Left lung (tissue), 10 donors: ENCODE results near the gene PDE8A. TPM values are rescaled to one million over a fixed set of nuclear protein-coding genes. Genes with fewer than 3 reads are reported as not detected.

Source experiments
- ATAC-seq: fragments of 200-7000 bp; cut with Tn5 transposase; one replicate; pipeline ENCODE4 v1.9.1; 2020; ENCODE audit warnings: moderate library complexity
- DNase-seq, 4 donors: peaks; one replicate each; pipeline ENCODE4 v3.0.0-alpha.2; 2013 to 2020
- H3K27ac ChIP-seq, 2 donors: fragments of 200-600 bp; sonication (generic) in 1 of 2; one replicate each; pipeline versions ENCODE4 v1.5.0 to v1.8.0; 2020 to 2021
- H3K27me3 ChIP-seq, 2 donors: fragments of 200-600 bp; sonication (generic) in 1 of 2; one replicate each; pipeline versions ENCODE4 v1.5.0 to v1.8.0; 2020 to 2021
- H3K36me3 ChIP-seq, 2 donors: fragments of 200-600 bp; sonication (generic) in 1 of 2; one replicate each; pipeline versions ENCODE4 v1.5.0 to v1.8.0; 2020 to 2021
- H3K4me1 ChIP-seq, 2 donors: fragments of 200-600 bp; one replicate each; pipeline ENCODE4 v1.8.0; 2021
- H3K4me3 ChIP-seq, 2 donors: fragments of 200-600 bp; sonication (generic) in 1 of 2; one replicate each; pipeline versions ENCODE4 v1.5.0 to v1.8.0; 2020 to 2021; ENCODE audit warnings: mild to moderate bottlenecking in 1 of 2
- H3K9me3 ChIP-seq, 2 donors: fragments of 200-600 bp; sonication (generic) in 1 of 2; one replicate each; pipeline versions ENCODE4 v1.5.0 to v1.8.0; 2020 to 2021
- CTCF ChIP-seq, 2 donors: fragments of 200-600 bp; sonication (generic) in 1 of 2; IDR thresholded peaks; one replicate each; pipeline versions ENCODE4 v1.5.0 to v1.8.0; 2021; ENCODE audit warnings: antibody characterized with exemption in 2 of 2
- intact Hi-C, 2 donors: fragments of 100-400 bp; cut with DNase I; formaldehyde crosslinking; loops; one replicate each; pipeline versions ENCODE4 v1.11.2 to v1.14.2; 2022
- polyA plus RNA-seq, 6 donors: library from polyadenylated mRNA; unstranded; fragments of 120-200 nt; gene quantifications; one replicate each; pipeline ENCODE4 v1.2.1, GENCODE V29; 2013; ENCODE audit not compliant: insufficient read length in 6 of 6
- total RNA-seq, 2 donors: library from RNA; stranded (reverse); fragmentation: NEBNext Ultra II Directional; extraction: Animal tissue kit (Norgen Biotek cat#: 25700); gene quantifications; one replicate each; pipeline ENCODE4 v1.2.1, GENCODE V29; 2021
- donor health status: DM: no; HTN: yes; CAD: no.
- donor health status: DM: no; HTN: no; CAD: no.

PDE8A gene
- total and polyA plus RNA-seq, 8 donors: 30.4 to 64.0 (median 48.4) TPM

- Histone ChIP-seq H3K9me3 (no peaks in the 10 kb centered on the region), H3K4me3 (no peak overlapping the region), H3K4me1 (peaks cover 13 to 26% of the 10 kb centered on the region in 2 donors), H3K27ac (peak overlapping the region in 1 of 2 donors; percentile 40), H3K36me3 (no peaks in the 10 kb centered on the region), H3K27me3 (no peaks in the 10 kb centered on the region)
- no peak for TF ChIP-seq CTCF (IDR thresholded peaks at IDR 0.05)
- peak; percentile 27 for ATAC-seq
- no peak for DNase-seq
- intact Hi-C loops: loop anchor here in 1 of 2 donors (10.0 kb wide), 1 partner anchor 94 kb away; no protein-coding TSS in a partner anchor
These were observed 66.8 kb downstream of the PDE8A start for GRCh38 chr15:85048430-85048829.

- no peak overlapping the region for H3K27ac ChIP-seq
- intact Hi-C loops: loop anchor here in 1 of 2 donors (10.0 kb wide), 1 partner anchor 95 kb away; no protein-coding TSS in a partner anchor
- no peaks in the 10 kb centered on the region for H3K9me3 ChIP-seq
- peaks cover 13 to 26% of the 10 kb centered on the region in 2 donors for H3K4me1 ChIP-seq
- no peak for DNase-seq
- H3K36me3 ChIP-seq: no peaks in the 10 kb centered on the region
- H3K4me3 ChIP-seq: no peak overlapping the region
- H3K27me3 ChIP-seq: no peaks in the 10 kb centered on the region
- ATAC-seq: no peak
- no peak for TF ChIP-seq CTCF (IDR thresholded peaks at IDR 0.05)
These were observed 68.1 kb downstream of the PDE8A start for GRCh38 chr15:85049805-85050204.

GRCh38 chr15:85059734-85060133 is 78.1 kb downstream of the PDE8A start:
- no peaks in the 10 kb centered on the region for H3K27me3 ChIP-seq
- intact Hi-C loops: no loop called here
- H3K4me3 ChIP-seq: no peak overlapping the region
- H3K4me1 ChIP-seq: no peaks in the 10 kb centered on the region
- H3K27ac ChIP-seq: no peak overlapping the region
- H3K36me3 ChIP-seq: no peaks in the 10 kb centered on the region
- TF ChIP-seq CTCF (IDR thresholded peaks at IDR 0.05): no peak
- ATAC-seq (no peak), DNase-seq (no peak)
- H3K9me3 ChIP-seq: peaks cover 0 to 6% of the 10 kb centered on the region in 2 donors

GRCh38 chr15:85062560-85062959 is 80.9 kb downstream of the PDE8A start:
- Histone ChIP-seq H3K27me3 (no peaks in the 10 kb centered on the region), H3K36me3 (peaks cover 0 to 6% of the 10 kb centered on the region in 2 donors), H3K9me3 (peaks cover 0 to 6% of the 10 kb centered on the region in 2 donors), H3K4me1 (no peaks in the 10 kb centered on the region), H3K27ac (no peak overlapping the region), H3K4me3 (no peak overlapping the region)
- intact Hi-C loops: no loop called here
- ATAC-seq (no peak), DNase-seq (no peak)
- no peak for TF ChIP-seq CTCF (IDR thresholded peaks at IDR 0.05)

GRCh38 chr15:85063088-85063487 is 81.4 kb downstream of the PDE8A start:
- H3K27ac ChIP-seq: no peak overlapping the region
- no peak overlapping the region for H3K4me3 ChIP-seq
- intact Hi-C loops: no loop called here
- no peak for TF ChIP-seq CTCF (IDR thresholded peaks at IDR 0.05)
- H3K9me3 ChIP-seq: peaks cover 0 to 6% of the 10 kb centered on the region in 2 donors
- no peaks in the 10 kb centered on the region for H3K4me1 ChIP-seq
- H3K27me3 ChIP-seq: no peaks in the 10 kb centered on the region
- no peak for ATAC-seq
- DNase-seq: no peak
- peaks cover 0 to 9% of the 10 kb centered on the region in 2 donors for H3K36me3 ChIP-seq
